HG02678 (cell line): ENCODE measurements around the gene SNCA.

Source experiments
- ATAC-seq: cut with Tn5 transposase; IDR thresholded peaks from one replicate; pipeline ENCODE4 v1.9.1; 2021; ENCODE audit warnings: mild to moderate bottlenecking, moderate library complexity; ENCODE audit not compliant: unreplicated experiment

SNCA gene

GRCh38 chr4:89757154-89757719 is 79.7 kb downstream of the SNCA start:
- ATAC-seq, result no peak

GRCh38 chr4:89755220-89755619 is 81.7 kb downstream of the SNCA start:
- no peak for ATAC-seq

- ATAC-seq, result no peak
Observed at GRCh38 chr4:89754531-89754930, 82.4 kb downstream of the SNCA start.

GRCh38 chr4:89753601-89754066 is 83.3 kb downstream of the SNCA start:
- ATAC-seq, result no peak

- ATAC-seq, result no peak
Observed at GRCh38 chr4:89752932-89753598, 83.9 kb downstream of the SNCA start.

- no peak for ATAC-seq
Observed at GRCh38 chr4:89751416-89751815, 85.5 kb downstream of the SNCA start.

- ATAC-seq, result no peak
Observed at GRCh38 chr4:89746377-89746776, 90.6 kb downstream of the SNCA start.

DNA sequence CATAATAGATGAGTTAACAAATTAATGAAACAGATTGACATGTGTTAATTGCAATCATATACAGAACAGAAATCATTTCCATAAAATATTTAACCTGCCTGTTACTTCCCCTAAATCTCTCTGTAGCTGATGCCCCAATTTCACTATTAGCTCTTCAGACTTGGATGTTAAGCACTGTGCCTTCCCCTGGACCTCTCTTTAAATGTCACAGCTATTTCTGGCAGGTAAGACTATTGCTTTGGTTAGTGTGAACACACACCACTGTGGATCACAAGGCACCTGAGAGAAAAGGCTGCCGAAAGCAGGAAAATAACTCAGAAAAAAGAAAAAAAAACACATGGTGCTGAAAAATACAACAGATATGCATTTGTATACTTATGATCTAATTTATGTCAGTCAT is 91.3 kb downstream of the SNCA start:
- no peak for ATAC-seq

DNA sequence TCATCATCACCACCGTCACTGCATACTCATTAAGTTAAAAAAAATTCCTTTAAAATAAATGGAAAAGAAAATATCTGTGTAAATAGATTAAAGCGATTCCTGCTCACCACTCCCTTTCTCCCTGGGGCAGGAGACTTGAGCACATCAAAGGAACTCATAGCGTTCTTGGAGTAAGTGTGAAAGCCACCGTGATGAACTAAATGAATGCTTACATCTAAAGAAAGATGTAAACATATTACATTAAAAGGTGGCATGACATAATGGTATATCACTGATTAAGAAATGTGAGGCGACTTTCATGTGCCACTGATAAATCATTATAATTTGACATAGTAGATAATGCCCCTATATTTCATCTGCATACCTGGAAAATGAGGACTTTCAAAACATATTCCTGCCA is 92.0 kb downstream of the SNCA start:
- no peak for ATAC-seq

- ATAC-seq, result no peak
Observed at GRCh38 chr4:89741768-89742167, 95.2 kb downstream of the SNCA start.

DNA sequence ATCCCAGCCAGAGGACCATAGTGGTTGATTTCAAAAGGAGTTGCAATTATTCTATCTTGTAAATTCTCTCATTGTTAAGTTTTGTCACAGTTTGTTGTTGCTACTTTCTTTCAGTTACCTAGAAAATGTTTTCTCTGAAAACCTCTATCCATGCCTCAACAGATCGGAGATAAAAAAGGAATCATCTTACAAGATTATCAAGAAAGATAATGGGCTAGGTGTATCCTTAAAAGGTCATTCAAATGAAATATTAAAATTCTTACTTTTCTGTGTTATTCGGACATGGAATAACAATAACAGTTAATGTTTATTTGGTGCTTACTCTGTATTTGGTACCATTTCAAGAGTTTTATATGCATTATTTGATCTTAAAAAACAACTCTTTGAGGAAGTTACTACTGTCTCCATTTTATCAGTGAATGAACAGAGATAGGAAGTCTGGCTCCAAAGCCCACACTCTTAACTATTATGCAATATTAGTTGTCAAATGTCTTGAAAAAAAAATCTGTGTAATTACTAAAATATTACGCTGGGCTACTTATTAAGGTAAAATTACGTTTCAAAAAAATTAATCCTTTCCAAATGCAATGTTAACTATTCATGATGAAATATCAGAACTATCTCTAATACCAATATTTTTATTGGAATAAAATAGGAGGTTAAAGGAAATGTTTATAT is 97.5 kb downstream of the SNCA start:
- ATAC-seq, result no peak

GRCh38 chr4:89737888-89738287 is 99.1 kb downstream of the SNCA start:
- ATAC-seq, result no peak

DNA sequence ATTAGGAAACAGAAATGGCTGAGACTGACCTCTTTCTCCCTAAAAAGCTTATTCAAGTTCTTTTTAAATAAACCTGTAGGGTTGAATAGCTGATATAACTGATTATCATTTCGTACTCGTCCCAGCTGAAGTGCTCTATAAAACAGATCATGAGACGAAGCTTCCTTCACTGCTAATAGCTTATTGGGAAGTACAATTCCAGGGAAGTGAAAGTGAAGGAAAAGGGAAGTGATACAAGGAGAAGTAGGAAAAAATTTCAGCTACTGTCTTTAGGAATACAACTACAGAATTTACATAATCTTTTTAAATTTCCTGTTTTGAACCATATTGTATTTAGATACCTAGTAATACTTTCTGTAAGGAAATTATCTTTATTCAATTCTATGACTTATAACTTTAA is 103.0 kb downstream of the SNCA start:
- no peak for ATAC-seq

GRCh38 chr4:89727238-89727637 is 109.7 kb downstream of the SNCA start:
- no peak for ATAC-seq

- no peak for ATAC-seq
Observed at GRCh38 chr4:89725268-89725667, 111.7 kb downstream of the SNCA start.

- no peak for ATAC-seq
Observed at GRCh38 chr4:89724716-89725115, 112.2 kb downstream of the SNCA start.

DNA sequence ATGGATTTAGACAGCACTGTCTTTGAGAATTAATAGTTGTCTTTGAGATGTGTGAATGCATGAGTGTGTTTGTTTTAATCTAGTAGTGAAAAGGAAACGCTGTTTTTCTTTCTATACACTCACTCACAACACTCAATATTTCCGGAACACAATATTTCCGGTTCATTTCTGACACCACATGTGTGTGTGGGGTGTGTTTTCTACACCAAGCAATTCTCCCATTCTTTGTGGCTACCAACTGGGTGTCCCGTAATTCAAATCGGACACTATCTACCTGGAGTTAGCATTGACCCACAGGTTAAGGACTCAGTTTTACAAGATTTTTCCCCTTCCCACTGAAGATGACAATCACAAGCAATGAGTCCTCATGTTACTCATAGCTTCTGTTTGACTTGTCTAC is 113.9 kb downstream of the SNCA start:
- no peak for ATAC-seq

DNA sequence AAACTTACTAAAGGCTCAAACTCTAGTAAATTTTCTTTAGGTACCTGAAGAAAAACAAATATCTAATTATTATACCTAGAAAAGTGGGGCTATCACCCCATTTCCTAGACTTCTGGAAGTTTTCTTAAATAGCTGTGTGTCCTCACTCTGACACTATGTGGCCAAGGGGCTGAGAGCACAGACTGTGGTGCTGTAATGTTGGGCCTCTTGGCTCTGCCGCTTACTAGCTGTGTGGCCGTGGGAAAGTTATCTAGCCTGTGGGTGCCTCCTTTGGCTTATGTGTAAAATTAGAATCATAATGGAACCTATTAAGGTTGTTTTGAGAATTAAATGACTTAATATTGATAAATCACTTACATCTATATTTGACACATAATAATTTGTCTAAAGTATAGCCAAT is 114.4 kb downstream of the SNCA start:
- no peak for ATAC-seq

DNA sequence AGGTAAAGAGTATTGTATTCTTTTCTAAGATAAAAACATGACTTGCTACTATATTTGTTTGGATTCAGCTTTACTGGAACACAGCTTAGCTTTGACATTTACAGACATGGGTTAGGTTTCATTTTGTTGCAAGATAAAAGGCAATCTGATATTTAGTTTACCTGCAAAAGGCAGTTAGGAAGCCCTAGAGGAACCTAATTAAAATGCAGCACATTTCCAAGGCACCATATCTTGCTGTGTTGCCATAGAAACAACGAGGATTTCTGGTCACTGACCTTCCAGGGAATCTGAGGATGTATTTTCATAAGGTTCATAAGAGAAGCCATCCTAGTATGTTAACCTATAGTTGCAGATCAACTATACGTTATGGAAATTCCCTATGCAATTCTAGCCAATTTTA is 116.0 kb downstream of the SNCA start:
- ATAC-seq, result no peak

- no peak for ATAC-seq
Observed at GRCh38 chr4:89719536-89720090, 117.3 kb downstream of the SNCA start.

GRCh38 chr4:89716893-89717292 is 120.1 kb downstream of the SNCA start:
- ATAC-seq, result no peak

GRCh38 chr4:89715631-89716030 is 121.3 kb downstream of the SNCA start:
- no peak for ATAC-seq
